ENCODE results near the gene C1QTNF8. TPM values are rescaled to one million over a fixed set of nuclear protein-coding genes. Genes with fewer than 3 reads are reported as not detected.
"Not testable (repeated sequence)": the region's sequence is repeated elsewhere in the genome, so short reads cannot be mapped to it uniquely, and the experiment has no call there.

The C1QTNF8 gene
- total RNA-seq, 1 donor from 2014 or later = not detected

GRCh38 chr16:1090620-1091587 is 5.1 kb downstream of the C1QTNF8 start:
- intact Hi-C loops (cut with micrococcal nuclease) = no loop called here
- Histone ChIP-seq H3K27me3 (ENCODE audit: low read depth) (peaks cover 60% of the 10 kb centered on the region), H3K9me3 (replicated peaks) (no peaks in the 10 kb centered on the region), H3K36me3 (no peaks in the 10 kb centered on the region), H3K4me1 (peaks cover 37% of the 10 kb centered on the region), H3K27ac (replicated peaks) (peak overlapping the region; percentile 95), H3K4me3 (peak overlapping the region; percentile 64)
- peak; percentile 73 for DNase-seq
- no peak for TF ChIP-seq CTCF (IDR thresholded peaks at IDR 0.05; ENCODE audit: borderline replicate concordance)

GRCh38 chr16:1089822-1090619 is 6.0 kb downstream of the C1QTNF8 start:
- H3K9me3 ChIP-seq (replicated peaks) = peaks cover 9% of the 10 kb centered on the region
- H3K36me3 ChIP-seq = no peaks in the 10 kb centered on the region
- intact Hi-C loops (cut with micrococcal nuclease) = no loop called here
- peak overlapping the region; percentile 64 for H3K4me3 ChIP-seq
- DNase-seq = peak; percentile 82
- H3K27me3 ChIP-seq (ENCODE audit: low read depth) = peaks cover 63% of the 10 kb centered on the region
- H3K4me1 ChIP-seq = peaks cover 37% of the 10 kb centered on the region
- TF ChIP-seq CTCF (IDR thresholded peaks at IDR 0.05; ENCODE audit: borderline replicate concordance) = peak; percentile 43
- peak overlapping the region; percentile 95 for H3K27ac ChIP-seq (replicated peaks)

GRCh38 chr16:1089439-1089821 is 6.6 kb downstream of the C1QTNF8 start:
- H3K4me1 ChIP-seq = peaks cover 37% of the 10 kb centered on the region
- DNase-seq = peak; percentile 59
- no peaks in the 10 kb centered on the region for H3K36me3 ChIP-seq
- peaks cover 15% of the 10 kb centered on the region for H3K9me3 ChIP-seq (replicated peaks)
- H3K27ac ChIP-seq (replicated peaks) = peak overlapping the region; percentile 95
- intact Hi-C loops (cut with micrococcal nuclease) = no loop called here
- H3K4me3 ChIP-seq = peak overlapping the region; percentile 64
- no peak for TF ChIP-seq CTCF (IDR thresholded peaks at IDR 0.05; ENCODE audit: borderline replicate concordance)
- H3K27me3 ChIP-seq (ENCODE audit: low read depth) = peaks cover 65% of the 10 kb centered on the region

GRCh38 chr16:1088295-1089170 is 7.5 kb downstream of the C1QTNF8 start:
- Histone ChIP-seq H3K9me3 (replicated peaks) (peaks cover 24% of the 10 kb centered on the region), H3K27me3 (ENCODE audit: low read depth) (peaks cover 74% of the 10 kb centered on the region), H3K36me3 (no peaks in the 10 kb centered on the region), H3K4me3 (peak overlapping the region; percentile 64), H3K27ac (replicated peaks) (peak overlapping the region; percentile 95), H3K4me1 (peaks cover 37% of the 10 kb centered on the region)
- intact Hi-C loops (cut with micrococcal nuclease) = no loop called here
- DNase-seq = no peak
- TF ChIP-seq CTCF (IDR thresholded peaks at IDR 0.05; ENCODE audit: borderline replicate concordance) = no peak

- peaks cover 31% of the 10 kb centered on the region for H3K4me1 ChIP-seq
- peaks cover 95% of the 10 kb centered on the region for H3K27me3 ChIP-seq (ENCODE audit: low read depth)
- intact Hi-C loops (cut with micrococcal nuclease); DNase-seq; H3K27ac ChIP-seq (replicated peaks); H3K36me3 ChIP-seq; H3K4me3 ChIP-seq: not testable (repeated sequence)
- H3K9me3 ChIP-seq (replicated peaks) = peaks cover 25% of the 10 kb centered on the region
These were observed 9.6 kb downstream of the C1QTNF8 start for GRCh38 chr16:1086443-1086842.

All from left ventricle myocardium inferior (tissue), 1 donor.